ENCODE measurements around the gene CDH18.
A peak's percentile ranks its signal among the peaks of the same experiment; 100 is the strongest.

The CDH18 gene

DNA sequence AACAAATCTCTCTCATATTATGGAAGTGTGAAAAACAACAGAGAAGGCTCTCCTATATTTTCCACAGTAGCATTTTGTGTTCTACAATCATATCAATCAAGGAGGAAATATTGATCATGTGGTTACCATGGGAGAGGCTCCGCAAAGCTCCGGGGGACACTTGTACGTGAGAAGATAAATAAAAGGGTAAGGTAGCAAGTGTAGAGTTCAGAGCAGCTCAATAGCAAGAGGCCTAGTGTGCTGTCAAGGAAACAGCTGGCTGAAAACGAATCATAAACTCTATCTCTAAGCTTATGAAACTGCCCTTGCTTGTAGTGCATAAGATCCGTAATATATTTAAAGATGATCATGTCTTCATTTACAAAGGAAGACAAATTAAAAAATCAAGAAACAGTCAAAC lies 57.5 kb downstream of the CDH18 start:
- H3K4me3 ChIP-seq (replicated peaks; ENCODE audit: low read depth, low read length) = no peak overlapping the region
- DNase-seq (ENCODE audit: low read depth) = no peak
- TF ChIP-seq, protein P1, sequence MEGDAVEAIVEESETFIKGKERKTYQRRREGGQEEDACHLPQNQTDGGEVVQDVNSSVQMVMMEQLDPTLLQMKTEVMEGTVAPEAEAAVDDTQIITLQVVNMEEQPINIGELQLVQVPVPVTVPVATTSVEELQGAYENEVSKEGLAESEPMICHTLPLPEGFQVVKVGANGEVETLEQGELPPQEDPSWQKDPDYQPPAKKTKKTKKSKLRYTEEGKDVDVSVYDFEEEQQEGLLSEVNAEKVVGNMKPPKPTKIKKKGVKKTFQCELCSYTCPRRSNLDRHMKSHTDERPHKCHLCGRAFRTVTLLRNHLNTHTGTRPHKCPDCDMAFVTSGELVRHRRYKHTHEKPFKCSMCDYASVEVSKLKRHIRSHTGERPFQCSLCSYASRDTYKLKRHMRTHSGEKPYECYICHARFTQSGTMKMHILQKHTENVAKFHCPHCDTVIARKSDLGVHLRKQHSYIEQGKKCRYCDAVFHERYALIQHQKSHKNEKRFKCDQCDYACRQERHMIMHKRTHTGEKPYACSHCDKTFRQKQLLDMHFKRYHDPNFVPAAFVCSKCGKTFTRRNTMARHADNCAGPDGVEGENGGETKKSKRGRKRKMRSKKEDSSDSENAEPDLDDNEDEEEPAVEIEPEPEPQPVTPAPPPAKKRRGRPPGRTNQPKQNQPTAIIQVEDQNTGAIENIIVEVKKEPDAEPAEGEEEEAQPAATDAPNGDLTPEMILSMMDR (IDR thresholded peaks at IDR 0.05; ENCODE audit: low read length, missing control alignments) = no peak

DNA sequence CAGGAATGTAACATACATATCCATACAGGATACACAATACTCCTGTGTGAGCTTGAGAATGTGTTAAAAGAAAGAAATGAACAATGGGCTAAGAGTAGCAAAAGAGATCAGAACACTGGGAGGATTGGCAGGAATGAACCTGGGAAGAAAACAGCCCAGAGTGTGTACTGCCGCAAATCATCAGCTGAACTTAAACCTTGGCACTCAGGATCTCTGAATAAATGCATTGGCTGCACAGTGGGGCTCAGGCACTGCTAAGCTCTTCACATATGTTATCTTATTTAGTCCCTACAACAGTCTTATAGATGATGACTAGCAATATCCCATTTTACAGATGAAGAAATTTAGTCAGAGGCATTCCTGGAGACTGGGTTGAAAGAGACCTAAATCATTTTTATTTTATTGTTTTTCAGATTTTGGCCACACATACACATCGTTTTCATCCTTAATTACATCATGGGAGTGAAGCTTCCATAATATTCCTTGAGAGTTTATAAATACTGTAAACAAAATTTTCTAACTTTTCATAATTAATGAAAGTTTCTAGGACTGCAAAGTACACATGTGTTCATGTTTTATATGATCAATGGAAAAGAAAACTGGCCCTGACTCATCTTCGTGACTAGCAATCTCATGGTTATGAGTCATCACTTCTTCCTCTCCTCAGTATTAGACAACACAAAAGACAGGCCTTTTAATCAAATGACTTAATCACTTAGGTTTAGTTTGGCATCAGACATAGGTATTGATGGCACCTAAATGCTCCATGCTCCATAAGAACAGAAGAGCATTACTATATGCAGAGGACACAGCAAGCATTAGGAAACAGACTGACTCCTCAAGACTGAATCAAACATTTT lies 59.2 kb downstream of the CDH18 start:
- TF ChIP-seq, protein P1 (IDR thresholded peaks at IDR 0.05; ENCODE audit: low read length, missing control alignments) = no peak
- DNase-seq (ENCODE audit: low read depth) = peak; percentile 81

DNA sequence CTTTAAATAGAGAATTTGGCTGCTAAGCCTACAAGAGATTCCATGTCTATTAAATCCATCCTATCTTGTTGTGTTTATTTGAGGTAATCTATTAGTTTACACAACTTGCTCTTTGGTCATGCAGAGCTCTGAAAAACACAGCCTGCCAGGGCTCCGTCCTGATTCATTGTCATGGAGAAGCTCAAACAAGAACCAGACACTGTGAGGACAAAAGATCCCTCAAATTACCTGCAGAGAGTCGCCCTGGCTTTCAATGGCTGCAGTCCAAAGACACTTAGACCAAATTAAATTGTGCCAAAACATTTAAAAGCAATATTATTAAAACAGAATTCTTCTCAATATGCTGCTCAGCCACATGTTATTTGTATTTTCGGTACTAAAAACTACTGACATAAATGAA lies 60.1 kb downstream of the CDH18 start:
- TF ChIP-seq, protein P1 (IDR thresholded peaks at IDR 0.05; ENCODE audit: low read length, missing control alignments) = no peak
- DNase-seq (ENCODE audit: low read depth) = no peak
- no peak overlapping the region for H3K4me3 ChIP-seq (replicated peaks; ENCODE audit: low read depth, low read length)

More for the DNA sequence above, 59.2 kb downstream of the CDH18 start:
- no peak overlapping the region for H3K4me3 ChIP-seq (replicated peaks; ENCODE audit: low read depth, low read length)

DNA sequence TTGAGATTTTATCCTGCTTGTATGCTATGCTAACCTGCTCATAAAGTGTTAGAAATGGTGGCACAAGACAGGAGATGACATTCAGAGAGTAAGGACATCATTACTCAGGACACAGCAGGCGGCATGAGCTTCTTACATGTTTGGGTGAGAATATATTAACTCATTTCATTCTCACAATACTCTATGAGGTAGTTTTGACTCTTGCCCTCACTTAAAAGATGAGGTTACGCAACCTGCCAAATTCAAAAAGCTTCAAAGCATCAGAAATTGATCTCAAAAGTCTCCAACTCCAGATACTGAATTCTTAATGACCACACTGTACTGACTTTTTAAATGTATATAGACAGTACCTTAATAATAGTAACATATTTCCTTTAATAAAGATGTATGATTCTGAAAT lies 60.8 kb downstream of the CDH18 start:
- DNase-seq (ENCODE audit: low read depth) = no peak
- no peak overlapping the region for H3K4me3 ChIP-seq (replicated peaks; ENCODE audit: low read depth, low read length)
- TF ChIP-seq, protein P1 (IDR thresholded peaks at IDR 0.05; ENCODE audit: low read length, missing control alignments) = no peak

DNA sequence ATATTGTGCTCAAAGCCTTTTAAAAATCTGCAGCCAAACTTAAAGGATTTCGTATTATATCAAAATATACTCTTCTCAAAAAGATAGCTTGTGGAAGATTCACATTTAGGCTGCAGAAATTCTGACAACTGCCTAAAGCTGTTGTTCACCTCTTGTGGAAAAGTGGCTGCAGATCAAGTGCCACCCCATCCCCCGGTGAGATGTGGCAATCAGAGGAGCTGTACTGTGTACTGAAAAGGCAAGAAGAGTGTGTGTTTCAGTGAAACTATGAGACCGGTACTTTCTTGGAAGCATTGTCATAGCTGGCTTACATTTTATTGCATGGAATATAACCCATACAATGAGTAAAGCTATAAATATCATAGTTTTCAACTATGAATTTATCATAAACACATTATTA lies 64.3 kb downstream of the CDH18 start:
- no peak overlapping the region for H3K4me3 ChIP-seq (replicated peaks; ENCODE audit: low read depth, low read length)
- peak; percentile 38 for DNase-seq (ENCODE audit: low read depth)
- TF ChIP-seq, protein P1 (IDR thresholded peaks at IDR 0.05; ENCODE audit: low read length, missing control alignments) = no peak

DNA sequence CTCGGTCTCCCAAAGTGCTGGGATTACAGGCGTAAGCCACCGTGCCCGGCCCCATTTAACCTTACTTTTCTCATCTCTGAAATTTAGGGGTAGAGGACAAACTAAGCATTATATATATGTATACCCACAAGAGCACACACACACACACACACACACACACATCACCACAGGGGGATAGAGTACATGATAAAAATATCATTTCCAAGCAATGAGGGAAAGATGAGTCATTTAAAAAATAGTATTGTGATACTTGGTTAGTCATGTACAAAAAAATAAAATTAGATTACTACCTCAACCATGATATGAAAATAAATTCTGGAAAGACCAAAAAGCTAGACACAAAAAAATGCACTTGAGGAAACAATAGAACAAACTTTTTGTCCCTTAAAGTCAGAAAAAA lies 67.2 kb downstream of the CDH18 start:
- no peak overlapping the region for H3K4me3 ChIP-seq (replicated peaks; ENCODE audit: low read depth, low read length)
- peak; percentile 35 for DNase-seq (ENCODE audit: low read depth)
- TF ChIP-seq, protein P1 (IDR thresholded peaks at IDR 0.05; ENCODE audit: low read length, missing control alignments) = no peak

DNA sequence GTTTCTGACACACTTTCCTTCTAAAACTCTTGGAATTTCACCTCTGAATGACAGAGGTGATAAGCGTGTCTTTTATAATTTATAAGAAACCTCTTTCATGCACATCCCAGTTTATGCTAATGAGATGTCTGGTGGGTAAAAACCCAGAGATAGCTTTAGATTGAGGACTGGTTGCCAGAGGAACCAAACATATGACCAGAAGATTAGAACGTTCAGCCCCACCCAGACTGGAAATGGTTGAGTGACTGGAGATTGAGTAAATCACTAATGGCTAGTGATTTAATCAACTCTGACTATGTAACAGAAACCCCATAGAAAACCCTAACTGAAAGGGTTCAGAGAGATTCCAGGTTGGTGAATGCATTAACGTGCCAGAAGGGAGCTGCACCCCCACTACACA lies 69.2 kb downstream of the CDH18 start:
- no peak overlapping the region for H3K4me3 ChIP-seq (replicated peaks; ENCODE audit: low read depth, low read length)
- DNase-seq (ENCODE audit: low read depth) = no peak
- TF ChIP-seq, protein P1 (IDR thresholded peaks at IDR 0.05; ENCODE audit: low read length, missing control alignments) = no peak
